ENCODE data around the gene FAM221B.

Gene FAM221B

GRCh38 chr9:35829764-35830096 lies 1.2 kb upstream of the FAM221B start:
- FAIRE-seq = no peak
- TF ChIP-seq CTCF (IDR thresholded peaks at IDR 0.05; ENCODE audit: insufficient read depth, missing control alignments) = no peak

GRCh38 chr9:35829084-35829763 lies 692 bp upstream of the FAM221B start, which contains the start of gene TMEM8B:
TSS of gene TMEM8B (plus strand) at chr9:35829228. CDS start at chr9:35829448, 220 bp downstream.
- TF ChIP-seq CTCF (IDR thresholded peaks at IDR 0.05; ENCODE audit: insufficient read depth, missing control alignments) = no peak
- FAIRE-seq = no peak
- peak; percentile 99 for DNase-seq (ENCODE audit: insufficient read length, low spot score)

More at GRCh38 chr9:35829764-35830096, 1.2 kb upstream of the FAM221B start:
- no peak for DNase-seq (ENCODE audit: insufficient read length, low spot score)

GRCh38 chr9:35827486-35827885 lies 1.0 kb downstream of the FAM221B start:
- no peak for FAIRE-seq
- no peak for TF ChIP-seq CTCF (IDR thresholded peaks at IDR 0.05; ENCODE audit: insufficient read depth, missing control alignments)

GRCh38 chr9:35826071-35826701 lies 2.3 kb downstream of the FAM221B start:
- TF ChIP-seq CTCF (IDR thresholded peaks at IDR 0.05; ENCODE audit: insufficient read depth, missing control alignments) = peak; percentile 40
- FAIRE-seq (no peak), DNase-seq (ENCODE audit: insufficient read length, low spot score) (no peak)

More at GRCh38 chr9:35827486-35827885, 1.0 kb downstream of the FAM221B start:
- no peak for DNase-seq (ENCODE audit: insufficient read length, low spot score)

- FAIRE-seq (no peak), DNase-seq (ENCODE audit: insufficient read length, low spot score) (no peak)
- no peak for TF ChIP-seq CTCF (IDR thresholded peaks at IDR 0.05; ENCODE audit: insufficient read depth, missing control alignments)
Measured at GRCh38 chr9:35822926-35823325, 5.6 kb downstream of the FAM221B start.

GRCh38 chr9:35820076-35820475 lies 8.5 kb downstream of the FAM221B start:
- no peak for DNase-seq (ENCODE audit: insufficient read length, low spot score)
- no peak for FAIRE-seq
- no peak for TF ChIP-seq CTCF (IDR thresholded peaks at IDR 0.05; ENCODE audit: insufficient read depth, missing control alignments)

- FAIRE-seq (no peak), DNase-seq (ENCODE audit: insufficient read length, low spot score) (no peak)
- TF ChIP-seq CTCF (IDR thresholded peaks at IDR 0.05; ENCODE audit: insufficient read depth, missing control alignments) = no peak
Measured at GRCh38 chr9:35818341-35818740, 10.2 kb downstream of the FAM221B start.

All from D721Med (cell line).